ENCODE data around the gene PRMT6.

Gene PRMT6

DNA sequence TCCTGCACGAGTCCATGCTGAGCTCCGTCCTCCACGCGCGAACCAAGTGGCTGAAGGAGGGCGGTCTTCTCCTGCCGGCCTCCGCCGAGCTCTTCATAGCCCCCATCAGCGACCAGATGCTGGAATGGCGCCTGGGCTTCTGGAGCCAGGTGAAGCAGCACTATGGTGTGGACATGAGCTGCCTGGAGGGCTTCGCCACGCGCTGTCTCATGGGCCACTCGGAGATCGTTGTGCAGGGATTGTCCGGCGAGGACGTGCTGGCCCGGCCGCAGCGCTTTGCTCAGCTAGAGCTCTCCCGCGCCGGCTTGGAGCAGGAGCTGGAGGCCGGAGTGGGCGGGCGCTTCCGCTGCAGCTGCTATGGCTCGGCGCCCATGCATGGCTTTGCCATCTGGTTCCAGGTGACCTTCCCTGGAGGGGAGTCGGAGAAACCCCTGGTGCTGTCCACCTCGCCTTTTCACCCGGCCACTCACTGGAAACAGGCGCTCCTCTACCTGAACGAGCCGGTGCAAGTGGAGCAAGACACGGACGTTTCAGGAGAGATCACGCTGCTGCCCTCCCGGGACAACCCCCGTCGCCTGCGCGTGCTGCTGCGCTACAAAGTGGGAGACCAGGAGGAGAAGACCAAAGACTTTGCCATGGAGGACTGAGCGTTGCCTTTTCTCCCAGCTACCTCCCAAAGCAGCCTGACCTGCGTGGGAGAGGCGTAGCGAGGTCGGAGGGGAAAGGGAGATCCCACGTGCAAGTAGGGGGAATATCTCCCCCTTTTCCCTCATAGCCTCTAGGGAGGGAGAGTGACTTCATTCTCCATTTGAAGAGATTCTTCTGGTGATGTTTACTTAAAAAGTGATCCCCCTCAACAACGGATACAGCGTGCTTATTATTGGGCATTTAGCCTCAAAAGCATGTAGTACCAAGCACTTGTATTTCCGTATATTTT is 991 bp downstream of the PRMT6 start:
- Histone ChIP-seq H3K14ac (ENCODE audit: low read length in 2 of 2) (peak overlapping the region in 1 of 2 experiments; percentile 91), H2AFZ (ENCODE audit: low read depth, low read length) (peak overlapping the region; percentile 98), H3K9ac (ENCODE audit: low read length) (peak overlapping the region; percentile 91), H3K79me1 (replicated peaks; ENCODE audit: low read length, poor library complexity, severe bottlenecking) (peaks cover 5% of the 10 kb centered on the region), H2BK5ac (ENCODE audit: low read depth, low read length, poor library complexity, severe bottlenecking) (peak overlapping the region; percentile 74), H3K27me3 (ENCODE audit: control insufficient read depth in 1 of 2, insufficient read depth in 1 of 2, low read length in 2 of 2) (no peaks in the 10 kb centered on the region), H3K4me3 (ENCODE audit: insufficient read depth in 1 of 2, low read depth in 1 of 2, low read length in 2 of 2) (peak overlapping the region; percentile 87 to 97), H2BK15ac (ENCODE audit: low read depth, poor library complexity, severe bottlenecking) (no peak overlapping the region), H3K36me3 (ENCODE audit: control insufficient read depth in 1 of 2, insufficient read depth in 2 of 2, low read depth in 1 of 2, low read length in 2 of 2) (peaks cover 0 to 11% of the 10 kb centered on the region in 2 experiments), H4K8ac (ENCODE audit: low read length) (peak overlapping the region; percentile 19), H3K9me3 (ENCODE audit: control insufficient read depth, low read length) (no peaks in the 10 kb centered on the region), H3K18ac (ENCODE audit: low read depth in 1 of 2, low read length in 2 of 2) (peak overlapping the region; percentile 42 to 96), H3K4me1 (ENCODE audit: control insufficient read depth, insufficient read depth, low read depth, low read length) (peaks cover 6% of the 10 kb centered on the region), H2AK5ac (ENCODE audit: low read length, severe bottlenecking) (no peak overlapping the region), H2BK120ac (ENCODE audit: low read depth, low read length) (no peak overlapping the region), H3K27ac (ENCODE audit: low read length, poor library complexity, severe bottlenecking) (peak overlapping the region; percentile 32), H3K23ac (ENCODE audit: low read length in 2 of 2) (peak overlapping the region in 1 of 2 experiments; percentile 35), H3K4ac (ENCODE audit: low read depth in 1 of 2, low read length in 2 of 2) (no peak overlapping the region), H3K4me2 (ENCODE audit: low read length, poor library complexity, severe bottlenecking) (peak overlapping the region; percentile 49), H4K91ac (ENCODE audit: low read length) (no peak overlapping the region), H2BK12ac (ENCODE audit: low read length in 2 of 2) (no peak overlapping the region)
- DNase-seq, result peak; percentile 62
- 5% methylated on average over 41 of the region's 55 CpGs for WGBS

DNA sequence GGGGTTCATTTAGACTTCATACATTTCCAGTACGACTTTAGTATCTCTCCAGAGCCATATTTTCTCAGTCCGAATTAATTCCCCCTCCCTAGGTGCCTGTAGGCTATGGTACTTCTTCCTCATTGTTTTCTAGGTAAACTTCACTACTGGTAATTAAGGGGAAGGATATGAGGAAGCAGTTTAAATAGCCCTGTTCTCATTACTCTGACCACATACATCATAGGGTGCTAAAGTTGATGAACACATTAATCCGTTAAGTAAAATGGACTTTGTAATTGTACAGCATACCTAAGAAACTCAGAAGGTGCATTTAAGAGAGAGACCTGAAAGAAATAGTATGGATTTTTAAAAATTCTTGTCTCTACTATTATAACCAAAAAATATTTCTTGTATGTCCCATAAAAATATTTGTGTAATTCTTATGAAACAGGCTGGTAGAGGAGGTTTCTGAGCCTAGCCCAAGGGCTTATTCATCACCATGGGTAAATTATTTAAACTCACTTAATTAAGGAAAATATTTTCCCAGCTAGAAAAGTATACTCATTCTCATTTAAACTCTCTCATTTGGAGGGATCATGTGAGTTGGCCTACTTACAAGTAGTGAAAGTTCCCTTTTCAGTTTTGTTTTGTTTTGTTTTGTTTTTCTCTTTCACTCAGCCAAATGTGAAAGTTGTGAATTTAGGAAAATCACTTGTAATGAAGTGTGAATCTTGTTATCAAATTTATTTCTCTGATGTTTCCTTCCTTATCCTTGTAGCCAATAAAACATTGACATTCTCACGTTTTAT is 2.0 kb downstream of the PRMT6 start:
- H3K9me3 ChIP-seq (ENCODE audit: control insufficient read depth, low read length), result no peaks in the 10 kb centered on the region

DNA sequence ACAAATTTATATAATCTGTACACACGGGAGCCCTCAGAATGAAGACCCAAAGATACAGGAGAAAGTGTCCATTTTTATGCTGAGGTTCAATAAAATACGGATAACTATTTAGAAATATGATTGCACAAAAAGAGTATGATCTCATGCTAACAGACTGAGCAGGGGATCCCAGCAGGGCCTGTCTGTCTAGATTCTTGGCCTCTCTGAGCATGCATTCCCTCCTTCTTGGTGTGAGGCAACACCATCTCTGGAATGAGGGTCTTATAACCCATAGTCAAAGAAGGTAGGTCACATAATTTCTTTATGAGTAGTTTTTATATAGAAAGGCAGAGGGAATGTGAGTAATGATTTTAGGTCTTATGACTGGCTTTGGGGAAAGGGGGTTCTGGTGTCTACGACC is 5.4 kb downstream of the PRMT6 start:
- H3K4me3 ChIP-seq (ENCODE audit: insufficient read depth in 1 of 2, low read depth in 1 of 2, low read length in 2 of 2), result no peak overlapping the region
- H4K91ac ChIP-seq (ENCODE audit: low read length), result no peak overlapping the region
- H3K4me1 ChIP-seq (ENCODE audit: control insufficient read depth, insufficient read depth, low read depth, low read length), result peaks cover 4% of the 10 kb centered on the region
- H3K79me1 ChIP-seq (replicated peaks; ENCODE audit: low read length, poor library complexity, severe bottlenecking), result peaks cover 3% of the 10 kb centered on the region
- H4K8ac ChIP-seq (ENCODE audit: low read length), result no peak overlapping the region
- WGBS, result 97% methylated on average over 3 of the region's 3 CpGs
- no peak overlapping the region for H2BK120ac ChIP-seq (ENCODE audit: low read depth, low read length)
- H3K36me3 ChIP-seq (ENCODE audit: control insufficient read depth in 1 of 2, insufficient read depth in 2 of 2, low read depth in 1 of 2, low read length in 2 of 2), result peaks cover 0 to 11% of the 10 kb centered on the region in 2 experiments
- H2BK15ac ChIP-seq (ENCODE audit: low read depth, poor library complexity, severe bottlenecking), result no peak overlapping the region
- no peak overlapping the region for H3K4me2 ChIP-seq (ENCODE audit: low read length, poor library complexity, severe bottlenecking)
- H3K9me3 ChIP-seq (ENCODE audit: control insufficient read depth, low read length), result no peaks in the 10 kb centered on the region
- H3K27me3 ChIP-seq (ENCODE audit: control insufficient read depth in 1 of 2, insufficient read depth in 1 of 2, low read length in 2 of 2), result no peaks in the 10 kb centered on the region
- no peak overlapping the region for H3K27ac ChIP-seq (ENCODE audit: low read length, poor library complexity, severe bottlenecking)
- no peak overlapping the region for H3K4ac ChIP-seq (ENCODE audit: low read depth in 1 of 2, low read length in 2 of 2)
- no peak for DNase-seq
- no peak overlapping the region for H3K23ac ChIP-seq (ENCODE audit: low read length in 2 of 2)
- H2BK12ac ChIP-seq (ENCODE audit: low read length in 2 of 2), result no peak overlapping the region
- H3K9ac ChIP-seq (ENCODE audit: low read length), result no peak overlapping the region
- no peak overlapping the region for H3K14ac ChIP-seq (ENCODE audit: low read length in 2 of 2)
- no peak overlapping the region for H2BK5ac ChIP-seq (ENCODE audit: low read depth, low read length, poor library complexity, severe bottlenecking)
- no peak overlapping the region for H2AK5ac ChIP-seq (ENCODE audit: low read length, severe bottlenecking)
- no peak overlapping the region for H2AFZ ChIP-seq (ENCODE audit: low read depth, low read length)
- no peak overlapping the region for H3K18ac ChIP-seq (ENCODE audit: low read depth in 1 of 2, low read length in 2 of 2)

More for the DNA sequence above, 2.0 kb downstream of the PRMT6 start:
- no CpG with 5 or more reads among the region's 4 CpGs for WGBS
- no peak overlapping the region for H3K14ac ChIP-seq (ENCODE audit: low read length in 2 of 2)
- peaks cover 0 to 11% of the 10 kb centered on the region in 2 experiments for H3K36me3 ChIP-seq (ENCODE audit: control insufficient read depth in 1 of 2, insufficient read depth in 2 of 2, low read depth in 1 of 2, low read length in 2 of 2)
- H4K8ac ChIP-seq (ENCODE audit: low read length), result no peak overlapping the region
- peak overlapping the region; percentile 91 for H3K9ac ChIP-seq (ENCODE audit: low read length)
- no peak overlapping the region for H3K4me2 ChIP-seq (ENCODE audit: low read length, poor library complexity, severe bottlenecking)
- H3K18ac ChIP-seq (ENCODE audit: low read depth in 1 of 2, low read length in 2 of 2), result no peak overlapping the region
- no peak overlapping the region for H3K23ac ChIP-seq (ENCODE audit: low read length in 2 of 2)
- H2AFZ ChIP-seq (ENCODE audit: low read depth, low read length), result no peak overlapping the region
- H4K91ac ChIP-seq (ENCODE audit: low read length), result no peak overlapping the region
- H2BK15ac ChIP-seq (ENCODE audit: low read depth, poor library complexity, severe bottlenecking), result no peak overlapping the region
- H3K4ac ChIP-seq (ENCODE audit: low read depth in 1 of 2, low read length in 2 of 2), result no peak overlapping the region
- no peak overlapping the region for H2BK5ac ChIP-seq (ENCODE audit: low read depth, low read length, poor library complexity, severe bottlenecking)
- H2BK120ac ChIP-seq (ENCODE audit: low read depth, low read length), result no peak overlapping the region
- H3K79me1 ChIP-seq (replicated peaks; ENCODE audit: low read length, poor library complexity, severe bottlenecking), result peaks cover 5% of the 10 kb centered on the region
- H3K27me3 ChIP-seq (ENCODE audit: control insufficient read depth in 1 of 2, insufficient read depth in 1 of 2, low read length in 2 of 2), result no peaks in the 10 kb centered on the region
- no peak overlapping the region for H2BK12ac ChIP-seq (ENCODE audit: low read length in 2 of 2)
- peaks cover 6% of the 10 kb centered on the region for H3K4me1 ChIP-seq (ENCODE audit: control insufficient read depth, insufficient read depth, low read depth, low read length)
- no peak overlapping the region for H3K27ac ChIP-seq (ENCODE audit: low read length, poor library complexity, severe bottlenecking)
- DNase-seq, result no peak
- H2AK5ac ChIP-seq (ENCODE audit: low read length, severe bottlenecking), result no peak overlapping the region
- peak overlapping the region in 1 of 2 experiments; percentile 97 for H3K4me3 ChIP-seq (ENCODE audit: insufficient read depth in 1 of 2, low read depth in 1 of 2, low read length in 2 of 2)

DNA sequence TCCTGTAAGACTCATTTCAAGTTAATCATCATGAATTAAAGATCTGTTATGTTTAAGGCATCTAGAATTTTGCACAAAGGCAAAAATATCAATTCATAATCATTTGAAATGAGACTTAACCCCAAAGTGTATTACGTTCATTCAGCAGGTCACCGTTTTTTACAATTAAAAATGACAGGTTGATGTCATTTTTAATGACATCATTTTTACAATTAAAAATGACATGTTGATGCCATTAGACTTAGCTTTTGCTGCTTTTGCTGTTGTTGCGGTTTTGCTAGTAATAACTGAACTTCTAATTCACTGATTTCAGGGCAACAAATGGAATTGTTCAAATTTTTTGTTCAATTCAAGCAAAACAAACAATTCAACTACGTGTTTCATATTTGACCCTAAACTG is 17.0 kb downstream of the PRMT6 start:
- WGBS, result 85% methylated on average over 2 of the region's 4 CpGs
- H3K4me1 ChIP-seq (ENCODE audit: control insufficient read depth, insufficient read depth, low read depth, low read length), result no peaks in the 10 kb centered on the region
- no peak overlapping the region for H4K91ac ChIP-seq (ENCODE audit: low read length)
- H3K18ac ChIP-seq (ENCODE audit: low read depth in 1 of 2, low read length in 2 of 2), result no peak overlapping the region
- H3K36me3 ChIP-seq (ENCODE audit: control insufficient read depth in 1 of 2, insufficient read depth in 2 of 2, low read depth in 1 of 2, low read length in 2 of 2), result no peaks in the 10 kb centered on the region
- no peak overlapping the region for H2BK15ac ChIP-seq (ENCODE audit: low read depth, poor library complexity, severe bottlenecking)
- no peak overlapping the region for H3K9ac ChIP-seq (ENCODE audit: low read length)
- no peak overlapping the region for H3K4me2 ChIP-seq (ENCODE audit: low read length, poor library complexity, severe bottlenecking)
- DNase-seq, result no peak
- no peak overlapping the region for H4K8ac ChIP-seq (ENCODE audit: low read length)
- H2BK12ac ChIP-seq (ENCODE audit: low read length in 2 of 2), result no peak overlapping the region
- no peak overlapping the region for H2BK5ac ChIP-seq (ENCODE audit: low read depth, low read length, poor library complexity, severe bottlenecking)
- no peaks in the 10 kb centered on the region for H3K9me3 ChIP-seq (ENCODE audit: control insufficient read depth, low read length)
- H3K23ac ChIP-seq (ENCODE audit: low read length in 2 of 2), result no peak overlapping the region
- H3K27me3 ChIP-seq (ENCODE audit: control insufficient read depth in 1 of 2, insufficient read depth in 1 of 2, low read length in 2 of 2), result no peaks in the 10 kb centered on the region
- no peak overlapping the region for H2AK5ac ChIP-seq (ENCODE audit: low read length, severe bottlenecking)
- H3K79me1 ChIP-seq (replicated peaks; ENCODE audit: low read length, poor library complexity, severe bottlenecking), result no peaks in the 10 kb centered on the region
- H3K4ac ChIP-seq (ENCODE audit: low read depth in 1 of 2, low read length in 2 of 2), result no peak overlapping the region
- no peak overlapping the region for H2AFZ ChIP-seq (ENCODE audit: low read depth, low read length)
- no peak overlapping the region for H2BK120ac ChIP-seq (ENCODE audit: low read depth, low read length)
- no peak overlapping the region for H3K14ac ChIP-seq (ENCODE audit: low read length in 2 of 2)
- no peak overlapping the region for H3K27ac ChIP-seq (ENCODE audit: low read length, poor library complexity, severe bottlenecking)
- H3K4me3 ChIP-seq (ENCODE audit: insufficient read depth in 1 of 2, low read depth in 1 of 2, low read length in 2 of 2), result no peak overlapping the region
